HG03469 (cell line): ENCODE measurements around the gene ARHGAP22.

Experiments used
- ATAC-seq: cut with Tn5 transposase; IDR thresholded peaks from one replicate; pipeline ENCODE4 v1.9.1; 2021; ENCODE audit warnings: mild to moderate bottlenecking, moderate library complexity, moderate number of reproducible peaks; ENCODE audit not compliant: unreplicated experiment

The ARHGAP22 gene

DNA sequence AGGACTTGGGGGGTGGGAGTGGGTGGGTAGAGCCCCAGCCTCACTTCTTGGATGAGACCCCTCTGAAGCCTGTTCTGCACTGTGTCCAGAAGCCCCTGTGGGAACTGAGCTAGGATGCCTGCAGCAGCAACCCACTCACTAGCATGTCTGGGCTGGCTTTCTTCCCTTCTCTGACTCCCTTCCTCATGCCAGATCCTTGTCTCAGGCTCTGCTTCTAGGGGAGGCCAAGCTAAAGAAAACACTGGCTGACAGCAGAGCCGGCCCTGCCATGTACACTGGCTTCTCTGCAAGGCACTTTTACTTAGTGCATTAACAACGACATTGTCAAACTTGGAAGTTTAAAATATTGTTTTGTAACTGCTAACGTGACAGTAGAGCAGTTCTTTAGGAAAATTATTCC is 50.2 kb downstream of the ARHGAP22 start:
- no peak for ATAC-seq

DNA sequence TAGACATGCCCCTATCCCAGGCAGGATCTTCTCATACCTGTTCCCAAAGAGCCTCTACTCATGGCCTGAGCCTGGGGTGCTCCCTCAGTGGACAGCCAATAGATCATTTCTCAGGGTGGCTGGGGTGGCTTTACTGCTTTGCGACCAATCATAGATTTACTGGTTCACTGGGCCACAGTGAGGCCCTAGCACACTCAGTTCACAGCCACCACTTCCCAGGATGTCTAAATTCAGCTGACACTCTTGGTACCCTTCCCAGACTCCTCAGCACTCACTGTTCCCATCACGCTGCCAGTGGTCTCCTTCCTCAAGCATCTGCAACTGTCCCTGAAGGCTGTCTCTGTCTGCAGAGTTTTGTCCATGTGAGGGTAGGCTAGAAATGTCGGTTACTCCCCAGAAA is 50.6 kb downstream of the ARHGAP22 start:
- ATAC-seq, result no peak

DNA sequence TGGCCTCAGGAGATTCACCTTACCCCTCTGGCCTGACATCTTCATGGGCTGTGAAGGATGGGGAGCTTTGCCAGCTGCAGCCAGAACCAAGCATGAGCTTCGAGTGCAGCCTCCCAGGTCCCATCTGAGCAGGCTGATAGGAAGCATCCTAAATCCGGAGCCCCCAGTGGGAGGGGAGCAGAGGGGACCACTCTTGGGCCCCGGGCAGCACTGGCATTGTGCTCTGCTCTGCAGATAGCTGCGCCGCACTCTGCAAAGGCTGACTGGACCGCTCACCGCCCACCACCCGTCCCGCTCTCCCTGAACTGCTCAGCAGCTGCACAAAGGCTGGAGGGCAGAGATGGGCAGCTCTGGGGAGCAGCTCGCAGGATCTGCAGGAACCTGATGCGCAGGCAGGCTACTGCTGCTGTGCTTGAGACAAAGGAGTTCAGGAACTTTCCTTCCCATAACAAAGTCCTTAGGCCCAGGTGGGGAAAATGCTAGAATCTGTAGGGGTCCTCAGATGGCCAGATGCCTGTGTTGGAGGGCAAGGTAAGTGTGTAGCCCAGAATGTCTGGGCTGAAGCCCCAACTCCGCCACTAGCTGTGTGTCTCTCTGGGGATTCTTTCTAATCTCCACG is 51.8 kb downstream of the ARHGAP22 start:
- ATAC-seq, result no peak

DNA sequence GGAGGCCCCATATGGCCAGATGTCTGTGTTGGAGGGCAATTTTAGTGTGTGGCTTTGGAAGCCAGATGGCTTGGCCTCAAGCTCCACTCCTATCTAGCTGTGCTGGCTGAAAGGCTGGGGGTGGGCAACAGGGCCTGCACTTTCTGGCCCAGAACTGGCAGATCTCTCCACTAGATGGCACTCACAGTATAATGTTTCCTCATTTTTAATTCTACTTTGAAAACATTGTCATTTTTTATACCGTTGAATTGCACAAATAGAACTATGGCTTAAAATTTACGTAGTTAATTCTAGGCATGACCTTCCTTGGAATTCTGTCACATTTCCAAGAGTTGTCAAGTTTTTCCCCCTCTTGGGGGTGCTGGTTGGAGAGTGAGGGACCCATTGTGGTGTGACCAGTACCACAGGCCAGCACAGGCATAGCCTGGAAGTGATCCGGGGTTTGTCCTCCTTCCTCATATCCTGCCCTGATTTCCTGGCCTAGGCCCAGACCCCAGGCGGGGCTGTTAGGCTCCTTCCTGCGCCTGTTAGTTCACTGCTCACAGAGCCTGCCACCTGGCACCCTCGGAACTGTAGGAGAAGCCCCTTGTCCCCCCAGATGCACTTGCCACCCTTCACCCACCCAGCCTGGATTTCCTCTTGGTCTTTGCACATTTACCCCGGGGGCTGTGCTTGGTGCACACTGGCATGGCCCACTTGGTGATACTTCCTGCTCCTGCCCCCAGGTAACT is 52.8 kb downstream of the ARHGAP22 start:
- no peak for ATAC-seq

DNA sequence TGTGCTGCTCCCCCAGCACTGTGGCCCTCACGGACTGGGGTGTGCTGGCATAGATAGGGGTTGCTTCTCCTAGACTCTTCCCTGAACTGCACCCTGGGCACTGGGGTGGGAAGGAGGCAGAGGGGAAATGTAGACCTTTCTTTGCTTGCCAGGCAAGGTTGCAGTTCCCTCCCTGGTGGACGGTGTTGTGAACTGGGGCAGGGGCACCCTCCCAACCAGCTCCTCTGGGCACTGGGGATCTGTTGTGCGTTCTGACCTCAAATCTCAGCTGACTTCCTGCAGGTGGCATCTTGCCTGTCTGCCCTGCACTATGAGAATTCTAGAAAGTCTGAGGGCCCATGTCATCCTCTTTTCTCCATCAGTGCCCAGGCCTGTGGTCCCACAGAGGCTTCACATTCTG is 53.9 kb downstream of the ARHGAP22 start:
- ATAC-seq, result no peak

DNA sequence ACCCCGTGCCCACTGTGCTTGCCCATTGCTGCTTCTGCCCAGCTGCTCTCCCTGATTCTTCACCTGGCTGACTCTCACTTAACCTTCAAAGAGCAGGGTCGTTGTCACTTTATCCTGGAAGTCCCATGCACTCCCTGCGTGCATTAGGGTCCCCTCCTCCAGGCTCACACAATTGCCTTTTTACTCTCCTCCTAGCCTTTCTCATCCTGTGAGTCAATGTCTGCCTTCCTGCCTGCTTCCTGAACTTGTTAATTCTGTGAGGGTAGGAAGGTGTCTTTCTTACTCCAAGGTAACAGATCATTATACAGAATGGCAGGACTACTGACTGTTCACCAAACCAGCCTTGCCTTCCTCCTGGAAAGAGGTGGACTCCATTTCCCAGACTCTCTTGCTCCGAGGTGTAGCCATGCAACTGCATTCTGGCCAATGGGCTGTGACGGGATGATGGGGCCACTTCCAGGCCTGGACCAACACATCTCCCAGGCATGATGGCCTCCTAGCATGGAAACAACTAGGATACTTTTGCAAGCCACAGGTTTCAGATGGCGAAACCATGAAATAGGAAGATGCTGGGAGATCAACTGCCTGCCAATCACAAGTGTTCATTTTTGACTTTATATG is 54.7 kb downstream of the ARHGAP22 start:
- ATAC-seq, result no peak

DNA sequence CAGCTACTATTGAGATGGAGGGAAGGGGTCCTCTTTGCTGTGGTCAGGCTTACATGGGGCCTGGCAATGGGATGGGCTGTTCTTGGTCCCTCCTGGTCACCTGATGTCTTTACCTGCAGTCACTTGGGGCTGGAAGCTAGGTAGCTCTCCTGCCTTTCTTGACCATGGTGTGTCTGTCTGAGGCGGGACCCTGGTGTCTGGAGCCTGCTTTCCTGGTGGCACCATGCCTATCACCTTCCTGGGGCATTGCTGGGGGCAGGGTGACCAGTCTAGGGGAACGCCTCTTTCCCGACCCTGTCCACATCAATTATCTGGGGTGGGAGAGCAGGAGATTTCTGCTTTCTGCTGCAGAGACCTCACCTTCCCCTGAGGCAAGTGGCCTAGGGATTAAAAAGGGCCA is 55.6 kb downstream of the ARHGAP22 start:
- ATAC-seq, result no peak

DNA sequence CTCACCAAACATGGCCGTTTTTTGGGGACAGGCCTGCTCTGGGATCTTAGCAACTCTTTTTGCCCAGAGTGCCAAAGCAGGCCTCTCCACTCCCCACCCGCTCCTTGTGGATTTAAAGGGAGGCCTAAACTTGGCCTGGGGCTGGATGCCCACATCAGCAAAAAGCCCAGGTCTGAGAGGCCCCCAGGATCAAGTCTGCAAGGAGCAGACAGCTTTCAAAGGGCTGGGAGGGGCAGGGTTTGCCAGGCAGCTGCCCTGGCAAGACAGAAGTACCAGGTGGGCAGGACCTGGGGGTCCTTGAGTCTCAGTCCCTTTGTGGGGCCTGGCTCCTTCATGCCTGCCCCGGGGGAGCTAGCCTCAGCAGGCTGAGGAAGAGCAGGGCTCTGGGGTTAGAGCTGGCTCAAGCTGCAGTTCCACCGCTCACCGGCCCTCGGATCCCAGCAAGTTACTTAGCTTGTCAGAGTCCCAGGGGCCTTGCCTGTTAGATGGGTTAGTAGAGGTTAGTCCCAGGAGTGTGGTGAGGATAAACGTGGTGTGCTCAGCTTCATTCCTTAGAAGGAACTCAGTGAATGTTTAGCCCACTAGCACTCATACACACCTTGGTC is 56.2 kb downstream of the ARHGAP22 start:
- no peak for ATAC-seq

DNA sequence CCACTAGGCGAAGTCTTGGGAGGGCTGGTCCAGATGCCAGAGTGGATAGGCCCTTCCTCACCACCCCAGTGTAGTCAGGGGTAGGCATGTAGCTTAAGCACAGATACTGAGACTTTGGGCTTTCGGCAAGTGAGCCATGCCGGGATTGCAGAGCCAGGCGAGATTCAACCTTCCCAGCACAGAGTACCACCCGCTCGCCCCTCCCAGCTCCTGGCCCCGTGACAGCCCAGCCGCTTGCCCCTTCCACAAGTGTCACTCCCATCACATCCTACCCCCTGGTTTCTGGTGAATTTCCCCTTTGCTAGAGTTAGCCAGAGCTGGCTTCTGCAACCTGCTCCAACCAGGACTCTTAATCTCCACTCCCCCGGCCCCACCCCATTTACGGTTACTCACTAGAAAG is 56.9 kb downstream of the ARHGAP22 start:
- no peak for ATAC-seq

DNA sequence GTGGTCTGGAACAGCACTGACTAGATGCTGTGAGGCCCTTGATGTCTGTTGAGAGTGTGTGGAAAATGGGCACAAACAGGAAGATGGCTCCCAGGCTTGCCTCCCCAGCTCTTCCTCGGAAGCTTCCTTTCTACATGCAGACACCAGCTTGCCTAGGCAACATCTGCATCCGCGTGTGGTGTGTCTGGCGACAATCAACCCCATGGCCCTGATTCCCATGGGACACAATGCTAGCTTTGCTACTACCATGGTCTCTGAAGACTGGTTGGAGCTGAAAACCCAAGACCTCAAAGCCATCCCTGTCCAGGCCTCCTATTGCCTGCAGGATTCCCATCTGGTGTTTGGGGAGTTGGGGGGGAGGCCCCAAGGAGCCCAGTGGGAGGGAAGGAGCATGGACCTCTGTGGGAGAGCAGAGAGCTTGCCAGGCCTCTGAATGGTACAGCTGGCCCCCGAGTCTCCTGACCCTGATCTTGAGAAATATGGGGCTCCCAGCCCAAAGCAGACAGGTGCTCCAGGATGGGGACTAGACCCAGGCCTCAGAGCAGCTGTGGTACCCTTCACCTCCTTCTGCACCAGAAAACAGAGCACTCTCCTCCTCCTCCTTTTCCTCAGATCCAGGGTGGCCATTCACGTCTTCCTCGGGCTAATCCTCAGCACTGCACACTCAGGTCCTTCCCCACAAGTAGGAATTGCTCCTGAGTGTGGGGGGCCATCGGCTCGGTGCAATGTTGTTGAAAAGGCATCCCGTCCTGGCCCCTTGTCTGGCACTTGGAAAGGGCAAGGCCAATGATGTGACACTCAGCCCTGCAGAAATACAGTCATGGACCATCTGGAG is 57.6 kb downstream of the ARHGAP22 start:
- ATAC-seq, result no peak

DNA sequence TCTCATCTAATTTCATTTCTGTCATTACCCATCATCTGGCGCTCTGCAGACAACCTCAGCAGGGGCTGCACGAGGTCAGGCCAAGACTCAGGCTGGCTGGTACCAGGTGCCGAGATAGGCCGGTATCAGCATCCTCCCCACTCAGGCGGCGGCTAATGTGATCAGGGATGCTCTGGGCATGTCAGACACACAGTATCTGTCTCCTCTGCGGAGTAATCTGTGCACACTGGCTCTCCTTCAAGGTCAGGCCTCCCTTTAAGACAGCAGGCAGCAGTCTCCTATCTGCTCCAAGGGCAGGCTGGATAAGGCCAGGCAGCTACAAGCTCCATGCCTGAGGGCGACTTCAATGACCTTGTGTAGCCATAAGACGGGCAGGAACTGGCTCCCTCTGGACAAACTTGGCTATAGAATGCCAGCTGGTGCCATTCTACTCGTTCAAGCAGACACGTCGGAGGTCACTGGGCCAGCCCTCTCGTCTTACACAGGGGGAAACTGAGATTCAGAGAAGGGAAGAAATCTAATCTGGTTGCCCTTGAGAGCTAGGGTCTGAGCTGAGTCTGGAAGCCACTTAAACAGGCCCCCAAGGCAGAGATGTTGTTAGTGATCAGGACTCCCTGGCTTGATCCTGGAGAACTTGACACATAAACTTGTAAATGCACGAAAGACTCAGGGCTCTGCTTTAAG is 59.3 kb downstream of the ARHGAP22 start:
- ATAC-seq, result no peak

DNA sequence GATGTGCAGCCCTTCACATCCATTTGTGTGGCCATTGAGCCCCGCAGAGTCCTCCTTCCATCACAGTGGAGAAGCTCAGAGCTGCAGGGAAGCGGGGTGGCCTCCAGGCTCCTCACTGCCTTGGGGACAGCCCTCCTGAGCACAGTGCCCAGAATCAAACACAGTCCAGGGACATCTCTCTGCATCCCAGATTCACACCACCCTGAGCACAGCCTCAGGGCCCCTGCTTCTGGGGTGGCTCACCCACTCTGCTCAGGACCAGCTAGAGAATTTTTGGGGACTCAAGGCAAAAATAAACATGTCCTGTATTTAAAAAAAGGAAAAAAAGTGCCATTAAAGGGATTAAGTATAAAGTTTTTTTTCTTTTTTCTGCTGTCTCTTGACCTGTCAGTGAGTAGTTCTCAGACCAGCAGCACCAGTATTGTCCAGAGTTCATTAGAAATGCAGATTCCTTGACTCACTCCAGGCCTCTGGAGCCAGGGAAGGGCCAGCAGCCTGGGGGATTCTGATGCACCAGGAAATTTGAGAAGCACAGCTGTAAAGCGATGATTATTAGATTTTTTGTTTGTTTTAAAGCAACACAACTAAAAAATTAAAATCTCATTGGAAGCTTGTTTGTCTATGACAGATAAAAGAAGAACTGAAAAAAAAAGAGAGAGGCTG is 61.6 kb downstream of the ARHGAP22 start:
- no peak for ATAC-seq

DNA sequence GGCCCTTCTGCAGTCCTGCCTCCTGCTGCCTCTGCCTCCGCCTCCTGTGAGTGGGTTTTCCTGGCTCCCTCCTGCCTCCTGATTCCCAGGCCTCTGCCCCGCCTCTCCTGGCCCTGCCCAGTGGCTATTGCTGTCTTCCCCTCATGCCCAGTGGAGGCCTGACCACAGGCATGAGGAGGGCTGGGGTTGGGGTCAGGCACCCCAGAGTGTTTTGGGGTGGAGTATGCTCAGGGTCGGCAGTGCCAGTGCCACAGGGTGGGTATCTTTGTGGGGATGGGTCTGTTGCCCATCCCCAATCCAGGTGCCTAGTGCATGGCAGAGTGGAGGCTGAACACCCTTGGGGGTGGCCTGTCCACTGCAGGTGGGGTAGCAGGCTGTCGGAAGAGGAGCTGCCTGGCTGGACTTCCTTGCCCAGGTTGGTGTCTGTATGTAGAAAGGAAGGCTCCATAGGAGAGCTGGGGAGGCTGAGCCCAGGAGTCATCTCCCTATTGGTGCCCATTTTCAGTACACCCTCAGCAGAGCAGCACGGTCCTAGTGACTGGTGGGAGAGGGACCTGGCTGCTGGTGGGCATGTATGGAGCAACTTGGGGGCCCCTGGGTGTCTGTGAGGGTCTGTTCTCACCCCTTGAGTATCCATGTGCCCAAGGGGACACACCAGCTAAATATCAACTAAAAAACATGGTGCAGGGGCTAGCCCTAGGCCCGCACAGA is 62.2 kb downstream of the ARHGAP22 start:
- ATAC-seq, result no peak

DNA sequence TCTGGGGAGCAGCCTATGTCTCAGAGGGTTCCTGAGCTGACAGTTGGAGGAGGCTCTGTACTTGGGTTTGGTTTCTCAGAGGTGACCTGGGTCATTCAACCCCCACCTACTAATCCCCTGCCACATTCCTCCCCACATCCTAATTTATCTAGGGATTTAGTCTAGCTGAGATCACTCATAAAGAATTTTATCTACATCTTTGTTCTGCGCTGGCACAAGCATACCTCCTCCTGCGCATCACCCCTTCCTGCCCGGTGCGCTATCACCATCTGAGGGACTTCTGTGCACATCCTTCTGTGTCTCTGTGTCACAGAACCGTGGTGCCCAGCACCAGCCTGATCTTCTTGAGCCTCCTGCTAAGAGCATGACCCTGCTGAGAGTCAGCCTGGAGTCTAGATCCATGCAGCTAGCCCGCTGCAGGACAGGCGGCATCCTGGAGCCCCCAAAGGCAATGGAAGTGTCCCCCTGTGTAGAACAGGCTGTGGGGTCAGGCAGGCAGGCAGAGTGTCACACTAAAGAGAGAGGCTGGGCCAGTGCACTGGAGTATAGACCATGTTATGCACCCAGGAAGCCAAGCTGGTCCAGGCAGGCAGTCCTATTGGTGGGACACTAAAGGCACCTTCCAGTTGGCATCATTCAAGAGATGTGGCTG is 63.6 kb downstream of the ARHGAP22 start:
- no peak for ATAC-seq

DNA sequence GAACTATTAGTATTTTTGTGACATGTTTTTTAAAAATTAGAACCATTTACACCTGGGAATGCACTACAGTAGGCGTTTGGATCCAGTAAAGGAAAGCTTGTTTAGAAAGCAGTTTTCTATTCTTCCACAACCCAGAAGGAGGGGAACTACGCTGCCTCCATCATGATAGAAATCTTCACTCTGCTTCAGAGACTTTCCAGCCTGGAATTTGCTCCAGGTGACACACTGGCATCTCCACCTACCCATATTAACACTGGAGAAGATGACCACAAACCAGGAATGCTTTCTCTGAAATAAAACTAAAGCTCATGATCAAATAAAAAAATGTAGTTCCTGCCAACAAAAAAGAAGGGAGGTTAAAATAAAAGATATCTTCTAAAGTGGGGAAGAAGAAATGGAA is 66.3 kb downstream of the ARHGAP22 start:
- no peak for ATAC-seq

DNA sequence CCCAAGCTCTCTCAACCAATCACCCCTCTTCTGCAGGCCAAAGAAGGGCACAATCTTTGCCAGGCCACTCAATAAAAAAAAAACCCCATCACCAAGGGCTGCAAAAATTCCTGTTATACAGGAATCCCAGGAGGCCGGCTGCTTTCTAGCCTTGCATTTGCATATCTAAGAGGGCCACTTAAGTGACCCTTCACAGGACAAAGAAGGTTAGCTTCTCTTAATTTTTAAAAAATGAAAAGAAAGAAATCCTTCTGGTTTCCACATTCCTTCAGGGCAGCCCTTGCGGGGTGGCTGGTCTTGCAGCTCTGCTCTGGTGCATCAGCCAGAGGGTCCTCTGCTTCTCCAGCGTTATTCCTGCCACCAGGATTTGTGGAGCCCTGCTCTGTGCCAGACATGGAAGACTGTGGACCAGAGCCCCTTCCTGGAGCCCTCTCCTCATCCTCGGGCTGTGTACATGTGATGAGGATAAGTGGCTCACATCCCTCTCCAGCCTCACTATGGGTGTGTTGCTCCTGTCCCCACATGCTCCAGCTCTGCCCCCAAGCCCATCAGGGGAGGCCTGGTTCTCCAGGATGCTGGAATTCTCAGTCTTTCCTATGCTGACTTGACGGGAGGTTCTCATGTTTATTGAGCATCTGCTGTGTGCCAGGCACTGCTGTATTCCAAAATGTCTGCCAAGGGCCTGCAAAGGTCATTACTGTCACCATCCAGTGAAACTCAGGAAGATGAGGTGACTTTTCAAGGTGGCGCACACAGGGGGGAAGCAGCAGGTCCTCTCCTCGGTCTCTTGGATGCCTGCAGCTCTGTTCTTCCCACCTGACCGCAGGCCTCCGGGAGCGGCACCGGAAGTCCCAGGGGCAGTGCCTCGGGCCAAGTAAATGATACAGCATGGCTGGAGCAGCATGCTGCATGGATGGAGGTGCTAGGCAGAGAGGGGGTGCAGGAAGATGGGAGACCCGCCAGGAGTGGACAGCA is 67.7 kb downstream of the ARHGAP22 start:
- no peak for ATAC-seq

DNA sequence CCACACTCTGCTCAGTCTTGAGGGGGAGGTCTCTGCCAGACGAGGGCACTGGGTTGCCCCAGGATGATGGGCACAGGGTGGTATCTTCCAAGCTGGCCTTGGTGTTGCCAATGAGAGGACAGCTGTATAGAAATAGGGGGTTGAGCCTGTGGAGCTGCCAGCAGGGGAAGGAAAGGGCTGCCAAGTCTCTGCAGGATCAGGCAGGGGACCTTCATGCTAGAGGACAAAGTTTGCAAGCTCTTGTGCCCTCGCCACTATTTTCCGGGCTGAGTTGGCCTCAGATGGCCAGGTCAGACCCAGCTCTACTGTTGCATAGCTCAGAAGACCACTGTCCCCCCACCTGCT is 68.7 kb downstream of the ARHGAP22 start:
- ATAC-seq, result no peak
